NT2/D1 (cell line): ENCODE data around the gene ZNF557.

Experiments
- SUZ12 ChIP-seq: IDR thresholded peaks from 2 replicates; pipeline ENCODE4 v1.6.1; 2011; ENCODE audit not compliant: insufficient read length, insufficient read depth; ENCODE audit errors: extremely low read depth
- YY1 ChIP-seq: IDR thresholded peaks from 2 replicates; pipeline ENCODE4 v1.6.1; 2011; ENCODE audit not compliant: insufficient read length, insufficient read depth
- ZNF274 ChIP-seq: IDR thresholded peaks from 2 replicates; pipeline ENCODE4 v1.6.1; 2011; ENCODE audit warnings: mild to moderate bottlenecking, low read depth, low read length

DNA sequence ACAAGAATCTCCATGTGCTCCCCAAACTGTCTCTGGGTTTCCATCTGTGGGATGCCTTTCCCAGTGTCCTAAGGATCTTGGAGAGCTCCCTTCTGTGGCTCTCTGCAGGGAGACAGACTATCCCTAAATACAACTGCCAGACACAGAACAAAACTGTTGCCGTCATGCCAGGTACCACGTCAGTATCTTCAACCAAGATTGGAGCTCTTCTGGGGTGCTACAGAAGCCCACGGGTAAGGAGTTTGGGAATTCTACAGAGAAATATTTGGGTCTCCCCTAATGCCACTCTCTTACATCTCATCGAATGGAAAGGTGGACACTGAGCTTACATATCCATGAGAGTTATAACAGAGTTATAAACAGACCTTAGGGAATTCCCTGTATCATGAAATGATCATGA lies 6.2 kb upstream of the ZNF557 start:
- no peak for TF ChIP-seq ZNF274
- TF ChIP-seq SUZ12, result no peak
- TF ChIP-seq YY1, result no peak
